DOHH2 (cell line): Measurements from ENCODE around the gene COL18A1.

ENCODE experiments used
- H3F3A ChIP-seq: fragments of 200-600 bp; sonication (generic), shearing (Covaris generic); 2 replicates; pipeline ENCODE4 v1.6.0; 2016; ENCODE audit warnings: antibody characterized with exemption, mild to moderate bottlenecking; ENCODE audit not compliant: control insufficient read depth, insufficient read depth
- H3K27ac ChIP-seq: fragments of 200-600 bp; sonication (generic); 2 replicates; pipeline ENCODE4 v1.5.1; 2014; ENCODE audit warnings: low read depth, mild to moderate bottlenecking, low read length, moderate library complexity
- H3K27me3 ChIP-seq: fragments of 200-600 bp; sonication (generic); 2 replicates; pipeline ENCODE4 v1.6.1; 2014; ENCODE audit warnings: mild to moderate bottlenecking, low read length, mixed read lengths; ENCODE audit not compliant: control insufficient read depth
- H3K36me3 ChIP-seq: fragments of 200-600 bp; sonication (generic); 2 replicates; pipeline ENCODE4 v1.6.1; 2014; ENCODE audit warnings: mild to moderate bottlenecking, low read length, moderate library complexity, mixed read lengths; ENCODE audit not compliant: control insufficient read depth
- H3K4me1 ChIP-seq: fragments of 200-600 bp; sonication (generic); 2 replicates; pipeline ENCODE4 v1.6.1; 2014; ENCODE audit warnings: mild to moderate bottlenecking, low read length, mixed read lengths; ENCODE audit not compliant: control insufficient read depth
- H3K4me2 ChIP-seq: fragments of 200-600 bp; sonication (generic); 2 replicates; pipeline ENCODE4 v1.6.0; 2014; ENCODE audit warnings: mild to moderate bottlenecking, low read length, moderate library complexity
- H3K4me3 ChIP-seq: fragments of 200-600 bp; sonication (generic); 2 replicates; pipeline ENCODE4 v1.5.1; 2014; ENCODE audit warnings: mild to moderate bottlenecking, low read length, mixed read lengths
- H3K79me2 ChIP-seq: fragments of 200-600 bp; sonication (generic); 2 replicates; pipeline ENCODE4 v1.6.1; 2014; ENCODE audit warnings: mild to moderate bottlenecking, low read length, mixed read lengths; ENCODE audit not compliant: control insufficient read depth
- H3K9me2 ChIP-seq: fragments of 200-600 bp; sonication (generic); replicated peaks from 2 replicates; pipeline ENCODE4 v1.6.1; 2014; ENCODE audit warnings: mild to moderate bottlenecking, low read length, mixed read lengths; ENCODE audit not compliant: control insufficient read depth
- H3K9me3 ChIP-seq: fragments of 200-600 bp; sonication (generic); 2 replicates; pipeline ENCODE4 v1.6.1; 2014; ENCODE audit warnings: antibody characterized with exemption, low read length, mixed read lengths; ENCODE audit not compliant: control insufficient read depth, insufficient read depth
- H4K20me1 ChIP-seq: fragments of 200-600 bp; sonication (generic); 2 replicates; pipeline ENCODE4 v1.6.0; 2014; ENCODE audit warnings: low read depth, mild to moderate bottlenecking, antibody characterized with exemption, low read length, moderate library complexity; ENCODE audit not compliant: control insufficient read depth, insufficient read depth
- EZH2phosphoT487 ChIP-seq: fragments of 200-600 bp; sonication (generic); IDR thresholded peaks from 2 replicates; pipeline ENCODE4 v1.6.1; 2017; ENCODE audit warnings: borderline replicate concordance, mild to moderate bottlenecking, antibody characterized with exemption, low read length, moderate library complexity, mixed read lengths
- TF ChIP-seq, protein P1 (sequence below): fragments of 200-600 bp; sonication (generic); IDR thresholded peaks from one replicate; pipeline ENCODE4 v1.5.1; 2014; ENCODE audit warnings: antibody characterized with exemption, mild to moderate bottlenecking, low read depth, low read length; ENCODE audit not compliant: poor library complexity, severe bottlenecking

The COL18A1 gene

DNA sequence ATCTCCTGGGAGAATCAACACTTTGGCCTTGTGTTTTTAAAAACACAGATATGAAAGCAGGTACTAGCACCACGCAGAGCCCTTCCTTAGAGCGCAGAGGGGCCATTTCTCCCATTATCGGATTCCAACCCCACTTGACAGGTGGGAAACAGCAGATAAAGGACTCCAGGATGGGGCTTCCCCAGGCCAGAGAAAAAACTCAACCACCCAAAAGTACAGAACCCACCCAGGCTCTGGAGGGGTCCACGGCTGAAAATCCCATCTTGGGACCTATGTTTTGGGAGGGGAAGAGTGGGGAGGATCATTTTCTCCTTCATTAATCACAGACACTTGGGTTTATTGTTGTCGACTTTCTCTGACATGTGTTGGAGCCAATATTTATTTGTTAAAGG lies 27.1 kb upstream of the COL18A1 start:
- Histone ChIP-seq H4K20me1 (no peaks in the 10 kb centered on the region), H3K4me1 (no peaks in the 10 kb centered on the region), H3K27ac (no peak overlapping the region), H3K36me3 (no peaks in the 10 kb centered on the region), H3F3A (no peaks in the 10 kb centered on the region), H3K79me2 (no peaks in the 10 kb centered on the region), H3K9me2 (no peaks in the 10 kb centered on the region), H3K4me3 (no peak overlapping the region), H3K4me2 (no peak overlapping the region), H3K9me3 (no peaks in the 10 kb centered on the region), H3K27me3 (no peaks in the 10 kb centered on the region)
- TF ChIP-seq, protein P1, sequence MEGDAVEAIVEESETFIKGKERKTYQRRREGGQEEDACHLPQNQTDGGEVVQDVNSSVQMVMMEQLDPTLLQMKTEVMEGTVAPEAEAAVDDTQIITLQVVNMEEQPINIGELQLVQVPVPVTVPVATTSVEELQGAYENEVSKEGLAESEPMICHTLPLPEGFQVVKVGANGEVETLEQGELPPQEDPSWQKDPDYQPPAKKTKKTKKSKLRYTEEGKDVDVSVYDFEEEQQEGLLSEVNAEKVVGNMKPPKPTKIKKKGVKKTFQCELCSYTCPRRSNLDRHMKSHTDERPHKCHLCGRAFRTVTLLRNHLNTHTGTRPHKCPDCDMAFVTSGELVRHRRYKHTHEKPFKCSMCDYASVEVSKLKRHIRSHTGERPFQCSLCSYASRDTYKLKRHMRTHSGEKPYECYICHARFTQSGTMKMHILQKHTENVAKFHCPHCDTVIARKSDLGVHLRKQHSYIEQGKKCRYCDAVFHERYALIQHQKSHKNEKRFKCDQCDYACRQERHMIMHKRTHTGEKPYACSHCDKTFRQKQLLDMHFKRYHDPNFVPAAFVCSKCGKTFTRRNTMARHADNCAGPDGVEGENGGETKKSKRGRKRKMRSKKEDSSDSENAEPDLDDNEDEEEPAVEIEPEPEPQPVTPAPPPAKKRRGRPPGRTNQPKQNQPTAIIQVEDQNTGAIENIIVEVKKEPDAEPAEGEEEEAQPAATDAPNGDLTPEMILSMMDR, result no peak
- no peak for TF ChIP-seq EZH2phosphoT487

DNA sequence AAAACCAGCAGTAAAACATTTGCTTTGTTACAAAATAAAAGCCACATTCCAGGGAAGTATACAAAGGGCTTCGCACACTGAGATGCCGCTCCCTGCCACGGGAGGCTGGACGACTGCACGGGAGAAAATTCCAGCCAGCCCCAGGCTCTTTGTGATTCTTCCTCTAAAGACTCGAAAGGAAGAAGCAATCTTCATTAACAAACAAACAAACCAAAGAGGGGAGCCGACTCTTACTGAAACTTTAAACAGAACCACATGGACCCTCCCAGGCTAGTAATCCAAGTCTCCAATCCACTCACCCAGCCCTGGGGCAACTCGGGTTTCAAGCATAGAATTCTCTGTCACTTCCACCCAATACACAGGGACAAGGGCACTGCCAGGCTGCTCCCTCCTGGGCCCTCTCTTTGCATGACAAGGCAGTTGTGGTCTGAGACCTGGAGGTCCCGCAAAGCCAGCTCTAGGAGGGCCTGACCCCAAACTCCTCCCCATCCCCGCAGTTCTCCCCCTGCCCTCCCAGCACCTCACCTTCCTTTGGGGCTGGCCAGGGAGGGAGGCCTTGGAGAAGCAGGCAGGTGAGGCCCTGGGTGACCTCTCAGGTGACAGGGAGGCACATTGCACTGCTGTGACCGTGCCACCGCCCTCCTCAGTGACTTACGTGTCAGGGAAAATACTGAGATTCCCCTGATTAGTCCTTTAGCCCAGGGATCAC lies 26.6 kb upstream of the COL18A1 start:
- H4K20me1 ChIP-seq, result no peaks in the 10 kb centered on the region
- no peaks in the 10 kb centered on the region for H3F3A ChIP-seq
- H3K36me3 ChIP-seq, result no peaks in the 10 kb centered on the region
- H3K4me1 ChIP-seq, result no peaks in the 10 kb centered on the region
- H3K27me3 ChIP-seq, result no peaks in the 10 kb centered on the region
- no peak overlapping the region for H3K4me2 ChIP-seq
- no peaks in the 10 kb centered on the region for H3K79me2 ChIP-seq
- no peaks in the 10 kb centered on the region for H3K9me3 ChIP-seq
- TF ChIP-seq EZH2phosphoT487, result no peak
- TF ChIP-seq, protein P1, result no peak
- no peak overlapping the region for H3K27ac ChIP-seq
- no peaks in the 10 kb centered on the region for H3K9me2 ChIP-seq
- no peak overlapping the region for H3K4me3 ChIP-seq

DNA sequence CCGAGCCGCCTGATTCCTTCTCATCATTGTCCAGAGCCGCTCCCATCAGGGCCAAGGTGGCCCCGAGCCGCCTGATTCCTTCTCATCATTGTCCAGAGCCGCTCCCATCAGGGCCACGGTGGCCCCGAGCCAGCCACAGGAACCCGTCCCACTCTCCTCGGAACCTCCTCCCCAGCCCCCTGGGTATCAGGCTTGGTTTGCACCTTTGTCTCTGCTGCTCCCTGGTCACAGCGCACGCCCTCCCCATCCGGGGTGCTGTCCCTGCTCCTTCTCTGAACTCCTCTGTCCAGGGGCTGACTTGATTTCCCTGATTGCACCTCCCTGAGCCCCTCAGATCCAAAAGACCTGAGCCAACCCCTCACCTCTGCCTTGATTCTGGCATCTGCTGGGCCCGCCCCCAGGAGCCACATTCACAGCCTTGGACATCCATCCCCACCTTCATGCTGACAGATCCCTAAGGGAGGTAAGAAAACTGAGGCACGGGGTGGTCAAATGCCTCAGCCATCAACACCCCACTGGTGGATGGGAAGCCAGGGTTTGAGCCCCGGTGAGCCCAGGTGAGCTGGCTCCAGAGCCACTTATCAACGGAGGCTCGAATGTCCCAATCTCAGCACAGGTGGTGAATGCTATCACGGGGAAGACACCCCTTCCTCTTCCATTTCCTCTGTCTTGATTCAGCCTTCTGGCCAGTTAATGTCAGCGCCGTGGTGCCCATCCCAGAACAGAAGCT lies 25.6 kb upstream of the COL18A1 start:
- Histone ChIP-seq H3K9me2 (no peaks in the 10 kb centered on the region), H3K79me2 (no peaks in the 10 kb centered on the region), H3K4me2 (no peak overlapping the region), H3K4me3 (no peak overlapping the region), H3K4me1 (no peaks in the 10 kb centered on the region), H4K20me1 (no peaks in the 10 kb centered on the region), H3F3A (no peaks in the 10 kb centered on the region), H3K9me3 (no peaks in the 10 kb centered on the region), H3K36me3 (no peaks in the 10 kb centered on the region), H3K27ac (no peak overlapping the region), H3K27me3 (no peaks in the 10 kb centered on the region)
- no peak for TF ChIP-seq EZH2phosphoT487
- TF ChIP-seq, protein P1, result no peak
